ENCODE results near the gene EXOSC9.

The EXOSC9 gene

DNA sequence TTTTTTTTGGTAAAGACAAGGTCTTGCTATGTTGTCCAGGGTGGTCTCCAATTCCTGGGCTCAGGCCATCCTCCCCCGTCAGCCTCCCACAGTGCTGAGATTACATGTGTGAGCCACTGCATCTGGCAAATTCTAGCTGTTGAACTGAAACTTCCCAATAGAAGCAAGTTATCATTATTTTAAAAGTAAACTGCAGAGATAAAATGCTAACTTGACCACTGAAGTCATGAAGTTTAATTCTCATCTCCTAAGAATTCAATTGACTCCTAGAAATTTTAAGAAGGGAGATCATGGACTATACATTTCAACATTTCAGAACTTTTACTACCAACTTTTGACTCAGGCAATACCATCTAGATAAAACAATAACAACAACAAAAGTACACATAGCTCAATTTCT, 11.7 kb upstream of the EXOSC9 start:
- no peak for DNase-seq (ENCODE audit: low read depth)

DNA sequence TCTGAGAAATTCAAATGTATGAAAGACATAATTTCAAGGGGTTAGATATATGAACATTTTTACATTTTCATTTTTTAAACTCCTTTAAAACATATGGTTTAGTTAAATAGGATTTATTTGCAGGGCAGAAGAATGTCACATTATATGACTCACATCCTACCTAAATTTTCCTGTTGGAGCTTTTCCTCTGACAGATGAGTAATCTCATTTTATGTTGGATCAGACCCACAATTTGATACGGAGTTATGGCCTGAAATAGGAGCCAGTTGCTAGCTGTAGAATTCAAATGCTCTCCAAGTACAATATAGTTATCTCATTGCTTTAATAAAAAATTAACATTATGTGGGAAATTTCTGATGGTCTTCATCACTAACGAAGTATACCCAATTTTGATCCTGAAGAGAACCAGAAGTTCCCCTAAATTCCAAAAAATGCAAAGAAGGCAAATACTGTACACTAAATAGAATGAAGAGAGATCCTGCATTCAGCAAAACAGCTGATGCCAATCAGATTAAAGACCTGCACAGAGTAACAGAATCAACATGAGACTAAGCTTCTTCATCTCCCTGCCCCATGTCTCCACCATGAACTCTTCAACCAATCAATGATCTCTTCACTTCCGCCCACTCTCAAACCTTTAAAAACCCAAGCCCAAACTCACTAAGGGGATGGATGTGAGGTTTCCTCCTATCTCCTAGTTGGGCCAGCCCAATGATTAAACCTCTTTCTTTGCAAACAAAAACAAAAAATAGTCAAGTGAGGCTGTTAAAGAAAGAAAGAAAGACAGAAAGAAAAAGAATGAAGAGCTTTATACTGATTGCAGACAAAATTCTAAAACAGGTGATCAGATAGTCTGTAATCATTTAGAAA, 10.9 kb upstream of the EXOSC9 start:
- DNase-seq (ENCODE audit: low read depth), result no peak

DNA sequence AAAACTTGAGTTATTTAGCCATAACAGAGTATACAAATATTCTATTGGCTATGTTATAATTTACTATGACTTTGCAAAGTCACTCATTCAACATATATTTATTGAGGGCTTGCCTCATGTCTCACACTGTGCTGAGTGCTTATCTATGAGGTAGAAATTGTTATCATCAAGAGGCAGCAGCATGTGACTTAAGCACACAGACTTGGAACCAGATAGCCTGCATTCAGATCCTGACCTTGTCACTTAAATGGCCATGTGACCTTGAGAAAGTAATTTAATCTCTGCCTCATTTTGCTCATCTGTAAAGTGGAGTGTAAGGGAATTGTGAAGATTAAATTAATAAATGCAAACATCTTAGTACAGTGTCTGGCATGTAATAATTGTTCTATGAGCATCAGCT, 10.1 kb upstream of the EXOSC9 start:
- no peak for DNase-seq (ENCODE audit: low read depth)

DNA sequence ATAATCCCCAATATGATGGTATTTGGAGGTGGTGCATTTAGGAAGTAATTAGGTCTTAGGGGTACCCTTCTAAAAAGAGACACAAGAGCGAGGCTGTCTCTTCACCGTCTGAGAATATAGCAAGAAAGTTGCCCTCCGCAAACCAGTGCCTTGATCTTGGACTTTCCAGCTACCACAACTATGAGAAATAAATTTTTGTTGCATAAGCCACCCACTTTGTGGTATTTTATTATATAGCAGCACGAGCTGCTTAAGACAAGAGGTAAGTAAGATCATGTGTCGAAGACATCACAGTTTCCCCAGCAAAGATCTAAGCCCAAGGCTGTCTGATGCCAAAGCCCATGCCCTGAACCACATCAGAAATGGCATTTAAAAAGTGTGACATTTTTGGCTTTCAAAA, 9.6 kb upstream of the EXOSC9 start:
- no peak for DNase-seq (ENCODE audit: low read depth)

DNA sequence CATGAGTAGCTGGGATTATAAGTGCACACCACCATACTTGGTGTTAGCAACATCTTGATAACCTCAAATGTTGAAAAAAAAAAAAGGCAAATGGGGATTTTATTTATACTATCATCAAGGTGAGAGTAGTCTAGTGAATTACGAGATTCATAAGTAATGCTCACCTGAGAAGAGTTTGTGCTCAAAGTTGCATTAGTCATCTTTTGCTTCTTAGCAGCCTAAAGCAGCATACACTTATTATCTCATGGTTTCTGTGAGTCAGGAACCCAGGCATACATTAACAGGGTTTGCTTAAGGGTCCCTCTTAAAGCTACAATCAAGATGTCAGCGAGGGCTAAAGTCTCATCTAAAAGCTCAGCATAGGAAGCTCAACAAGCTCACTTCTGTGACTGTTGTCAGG, 8.2 kb upstream of the EXOSC9 start:
- no peak for DNase-seq (ENCODE audit: low read depth)

DNA sequence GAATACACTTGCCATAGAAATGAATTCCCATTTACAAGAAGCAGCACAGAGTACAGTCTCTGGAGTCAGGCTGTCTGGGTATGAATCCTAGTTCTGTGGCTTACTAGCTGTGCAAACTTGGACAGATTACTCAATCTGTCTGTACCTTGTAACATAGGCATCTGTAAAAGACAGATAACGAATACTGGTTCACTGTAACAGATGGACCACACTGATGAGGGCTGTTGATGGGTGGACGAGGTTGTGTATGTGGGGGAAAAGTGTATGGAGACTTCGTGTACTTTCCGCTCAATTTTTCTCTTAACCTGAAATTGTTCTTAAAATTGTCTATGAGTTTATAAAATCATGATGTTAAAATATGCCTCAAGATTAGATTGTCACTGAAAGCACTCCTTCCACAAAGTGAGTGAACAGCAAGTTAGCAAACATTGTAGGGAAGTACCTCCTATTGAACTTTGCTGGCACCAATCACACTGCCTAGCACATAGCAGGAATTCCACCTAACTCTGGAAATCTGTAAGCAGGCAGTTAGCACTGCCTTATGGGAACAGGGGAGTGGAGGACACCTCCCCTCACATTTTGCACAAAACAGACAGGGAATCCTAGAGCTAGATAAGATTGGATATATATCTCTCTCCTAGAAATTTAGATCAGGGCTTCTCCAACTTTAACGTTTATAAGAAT, 6.5 kb upstream of the EXOSC9 start:
- DNase-seq (ENCODE audit: low read depth), result no peak

DNA sequence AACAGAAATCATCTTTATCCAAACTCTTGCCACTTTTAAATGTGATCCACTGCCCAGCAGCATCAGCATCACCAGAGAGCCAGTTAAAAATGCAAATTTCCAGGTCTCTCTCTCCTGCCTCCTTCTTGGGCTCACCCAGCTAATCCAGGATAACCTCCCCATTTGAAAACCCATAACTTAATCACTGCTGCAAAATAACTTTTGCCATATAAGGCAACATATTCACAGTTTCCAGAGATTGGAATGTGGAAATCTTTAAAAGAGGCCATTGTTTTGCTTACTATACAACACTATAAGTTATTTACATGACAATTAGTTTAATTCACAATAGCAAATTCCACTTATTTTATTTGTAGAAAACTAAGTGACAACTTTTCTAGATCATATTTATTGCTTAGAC, 4.8 kb upstream of the EXOSC9 start:
- DNase-seq (ENCODE audit: low read depth), result no peak

DNA sequence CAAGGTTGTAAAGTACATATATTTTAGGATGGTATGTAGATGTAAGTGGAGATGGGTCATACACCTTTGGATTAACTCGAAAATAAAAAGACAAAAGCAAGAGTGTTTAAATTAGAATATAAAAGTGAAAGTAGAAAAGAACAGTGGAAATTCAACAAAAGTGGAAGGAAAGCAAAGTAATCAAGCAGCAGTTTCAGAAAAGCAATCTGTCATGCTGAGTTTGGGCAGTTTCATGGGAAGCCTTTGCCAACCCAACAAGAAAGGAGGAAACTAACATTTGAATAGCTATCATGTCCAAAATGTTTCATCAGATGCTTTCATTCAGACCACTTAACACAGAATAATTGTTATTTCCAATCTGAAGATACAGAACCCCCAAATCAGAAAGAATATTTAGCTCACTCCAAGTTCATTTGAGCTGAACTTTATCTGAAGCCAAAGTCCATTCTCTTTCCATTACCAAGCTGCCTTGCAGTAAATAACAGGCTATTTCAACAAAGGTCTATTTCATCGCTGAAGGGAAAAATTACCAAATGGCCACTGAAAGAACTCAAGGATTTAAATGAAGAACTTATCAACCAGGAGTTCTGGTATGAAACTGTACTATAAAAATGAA, 1.8 kb upstream of the EXOSC9 start:
- no peak for DNase-seq (ENCODE audit: low read depth)

DNA sequence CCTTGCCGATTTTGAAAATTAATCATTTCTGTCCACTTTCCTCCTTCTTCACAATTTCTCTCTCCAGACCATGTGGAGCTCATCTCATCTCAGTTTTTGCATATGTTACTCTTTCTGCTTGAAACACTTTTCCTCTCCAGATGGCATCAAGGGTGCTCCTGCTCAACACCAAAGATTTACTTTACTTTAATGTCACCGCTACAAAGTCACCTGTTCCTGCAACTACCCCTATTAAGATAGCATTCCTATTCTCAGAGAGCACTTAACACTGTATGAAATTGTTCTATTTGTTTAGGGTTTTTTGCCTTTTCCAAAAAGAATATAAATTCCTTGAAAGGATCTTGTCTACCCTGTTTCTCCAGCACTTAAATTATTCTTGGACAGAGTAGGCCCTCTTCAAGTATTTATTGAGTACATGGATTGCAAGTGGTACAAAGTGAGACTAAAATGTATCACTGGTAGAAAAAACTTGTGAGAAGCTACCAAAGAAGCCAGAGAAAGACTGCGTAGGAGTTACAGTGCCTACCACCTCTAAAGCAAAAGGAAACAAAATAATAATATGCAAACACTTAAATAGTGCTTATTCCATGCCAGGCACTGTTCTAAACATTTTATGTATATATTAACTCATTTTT, 1.1 kb upstream of the EXOSC9 start:
- DNase-seq (ENCODE audit: low read depth), result no peak

DNA sequence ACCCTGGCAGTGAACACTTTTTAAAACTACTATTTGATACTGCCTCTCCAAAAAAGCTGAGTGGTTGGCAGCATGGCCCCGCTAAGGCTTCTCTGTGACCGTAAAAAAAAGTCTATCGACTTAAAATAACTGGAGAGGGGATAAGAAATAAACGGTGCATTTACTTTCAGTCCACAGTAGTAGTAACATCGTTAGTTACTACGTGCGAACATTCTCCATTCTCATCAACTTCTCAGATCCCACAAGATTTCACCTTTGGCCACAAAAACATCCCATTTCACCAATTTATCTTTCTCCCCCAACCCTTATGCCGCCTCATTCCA, 524 bp upstream of the EXOSC9 start:
- DNase-seq (ENCODE audit: low read depth), result no peak

DNA sequence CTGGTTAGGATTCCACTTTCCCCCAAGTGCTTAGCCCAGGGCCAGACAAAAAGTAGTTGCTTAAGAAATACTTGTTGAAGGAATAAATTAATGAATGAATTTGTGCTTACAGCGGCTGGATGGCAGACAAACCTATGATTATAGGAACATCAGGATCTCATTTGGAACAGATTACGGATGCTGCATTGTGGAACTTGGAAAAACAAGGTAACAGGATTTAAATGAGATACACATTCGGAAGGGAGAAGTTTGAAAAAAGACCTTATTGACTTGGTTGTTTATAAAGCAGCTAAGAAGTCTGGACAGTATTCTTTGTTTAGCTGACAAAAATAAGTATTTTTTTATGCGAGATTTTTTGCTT, 572 bp downstream of the EXOSC9 start:
- DNase-seq (ENCODE audit: low read depth), result no peak

DNA sequence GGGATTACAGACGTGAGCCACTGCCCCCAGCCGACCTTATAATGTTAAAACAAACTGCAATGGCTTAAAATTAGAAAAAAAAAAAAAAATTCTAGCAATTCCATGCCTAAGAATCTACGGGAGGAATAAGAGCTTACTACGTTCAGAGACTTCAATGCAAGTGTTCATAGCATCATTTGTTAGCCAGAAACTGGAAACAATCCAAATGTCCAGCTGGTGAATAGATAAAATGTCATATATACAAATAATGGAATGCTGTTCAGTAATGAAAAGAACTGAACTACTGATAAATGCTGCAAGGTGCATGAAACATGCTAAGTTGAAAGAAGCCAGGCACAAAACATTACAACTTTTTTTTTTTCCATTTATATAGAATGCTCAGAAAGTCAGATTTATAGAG, 5.3 kb downstream of the EXOSC9 start:
- no peak for DNase-seq (ENCODE audit: low read depth)

DNA sequence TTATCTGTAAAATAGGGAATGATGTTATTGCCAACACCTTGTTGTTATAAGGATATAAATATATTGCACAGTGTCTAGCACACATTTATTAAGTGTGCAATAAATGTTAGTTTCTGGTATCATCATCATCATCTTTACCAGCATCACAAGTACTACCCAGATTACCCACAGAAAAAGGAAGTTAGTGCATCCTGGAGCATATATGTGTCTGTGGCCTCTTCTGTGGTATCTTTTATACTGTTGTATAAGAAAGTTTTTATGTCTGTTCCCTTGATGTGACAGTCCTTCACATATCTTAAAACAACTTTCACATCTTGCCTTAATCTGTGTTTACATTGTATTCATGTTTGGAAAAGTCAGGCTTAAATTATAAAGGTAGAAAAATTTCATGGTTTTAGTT, 10.0 kb downstream of the EXOSC9 start:
- DNase-seq (ENCODE audit: low read depth), result no peak

DNA sequence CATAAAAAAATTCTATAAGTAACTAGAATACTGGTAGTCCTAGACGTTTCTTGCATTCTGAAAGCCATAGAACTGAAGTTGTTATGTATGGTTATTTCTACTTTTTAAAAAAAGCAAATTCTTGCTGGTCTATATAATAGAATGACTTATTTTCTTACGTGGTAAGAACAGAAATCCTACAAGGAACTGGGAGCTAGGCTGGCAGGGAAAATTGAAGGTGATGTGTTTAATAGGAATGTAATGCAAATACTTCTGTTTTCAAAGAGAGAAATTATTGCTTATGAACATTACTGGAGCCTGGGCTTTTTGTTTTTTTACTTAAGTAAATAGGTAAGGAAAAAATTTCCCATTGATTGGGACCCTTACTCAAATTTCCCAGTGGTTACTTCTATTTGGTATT, 13.6 kb downstream of the EXOSC9 start:
- no peak for DNase-seq (ENCODE audit: low read depth)

DNA sequence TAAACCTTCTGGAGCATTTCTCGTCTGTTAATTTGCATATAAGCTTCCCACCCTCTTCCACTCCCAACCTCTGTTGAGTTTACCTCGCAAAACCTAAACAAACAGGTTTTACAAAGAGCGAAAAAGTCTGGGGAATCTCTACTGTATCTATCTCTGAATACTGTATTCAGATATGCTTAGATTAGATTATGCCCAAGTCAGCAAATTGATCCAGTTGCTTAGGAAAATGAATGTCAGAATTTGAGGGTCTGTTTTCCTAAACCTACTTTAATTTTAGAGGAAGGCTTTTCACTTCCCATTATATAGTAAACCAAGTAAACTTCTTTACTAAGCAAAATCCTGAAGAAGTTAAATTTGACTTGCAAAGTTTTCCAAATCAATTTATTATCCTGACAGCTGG, 15.9 kb downstream of the EXOSC9 start:
- DNase-seq (ENCODE audit: low read depth), result no peak

DNA sequence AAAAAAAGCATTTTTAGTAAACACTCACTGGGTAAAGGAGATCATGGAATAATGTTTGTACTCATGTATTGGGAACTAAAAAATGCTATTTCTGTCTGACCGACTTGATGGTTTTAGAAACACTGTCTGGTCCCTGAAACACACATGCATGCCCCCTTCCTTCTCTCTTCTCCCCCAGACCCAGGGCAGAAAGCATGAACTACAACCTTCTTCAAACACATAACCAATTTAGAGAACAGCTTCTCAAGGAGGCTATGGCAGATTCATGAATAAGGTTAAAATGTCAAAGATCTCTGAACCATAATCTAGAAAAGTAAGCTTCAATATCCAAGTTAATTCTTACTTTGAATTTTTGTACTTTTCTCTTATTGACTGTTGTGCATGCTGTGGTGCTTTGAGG, 16.6 kb downstream of the EXOSC9 start:
- DNase-seq (ENCODE audit: low read depth), result no peak

DNA sequence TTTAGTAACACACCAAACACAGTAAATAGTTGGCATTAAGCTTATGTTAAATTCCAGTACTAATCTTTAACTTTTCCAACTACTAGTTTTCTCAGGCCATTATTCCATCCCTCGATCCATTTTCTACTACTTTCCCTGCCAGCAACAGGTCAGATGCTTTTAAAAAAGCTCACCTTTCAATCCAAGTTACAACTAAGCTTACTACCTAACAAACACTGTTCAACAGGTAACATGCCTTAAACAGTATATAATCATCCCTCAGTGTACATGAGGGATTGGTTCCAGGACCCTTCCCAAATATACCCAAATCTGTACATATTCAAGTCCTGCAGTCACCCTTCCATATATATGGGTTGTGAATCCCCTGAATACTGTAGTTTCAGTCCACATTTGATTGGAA, 17.1 kb downstream of the EXOSC9 start:
- no peak for DNase-seq (ENCODE audit: low read depth)

DNA sequence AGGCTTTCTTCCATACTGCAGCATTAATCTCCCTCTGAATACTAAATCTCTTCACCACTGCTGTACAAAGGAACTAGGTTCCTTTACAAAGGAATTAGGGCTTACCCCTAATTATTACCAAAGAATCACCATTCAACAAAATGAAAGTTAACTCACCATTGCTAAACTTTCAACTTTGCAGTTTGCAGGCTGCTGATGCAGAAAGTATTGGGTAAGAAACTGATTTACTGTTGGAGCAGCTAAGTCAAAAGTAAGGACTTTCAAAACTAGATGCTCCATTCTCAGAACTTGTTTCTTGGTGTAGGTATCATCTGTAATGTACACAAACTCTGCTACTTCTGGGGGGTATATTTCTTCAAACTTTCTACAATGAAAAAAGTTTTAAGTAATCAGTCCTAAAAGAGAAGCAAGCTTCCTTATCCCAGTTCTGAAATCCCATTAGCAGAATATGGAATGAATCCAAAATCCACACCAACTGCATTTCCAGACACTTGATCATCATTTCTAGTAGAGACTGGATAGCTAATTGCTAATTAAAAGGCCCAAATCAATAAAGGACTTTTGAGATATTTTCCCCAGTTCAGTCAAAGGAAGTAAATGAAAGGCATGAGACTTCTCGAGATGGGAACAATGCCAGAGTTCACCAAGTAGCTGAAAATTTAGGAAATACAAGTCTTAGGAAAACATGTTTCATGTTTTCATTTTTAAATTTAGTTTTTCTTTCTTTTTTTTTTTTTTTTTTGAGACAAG, 18.3 kb downstream of the EXOSC9 start:
- DNase-seq (ENCODE audit: low read depth), result no peak

DNA sequence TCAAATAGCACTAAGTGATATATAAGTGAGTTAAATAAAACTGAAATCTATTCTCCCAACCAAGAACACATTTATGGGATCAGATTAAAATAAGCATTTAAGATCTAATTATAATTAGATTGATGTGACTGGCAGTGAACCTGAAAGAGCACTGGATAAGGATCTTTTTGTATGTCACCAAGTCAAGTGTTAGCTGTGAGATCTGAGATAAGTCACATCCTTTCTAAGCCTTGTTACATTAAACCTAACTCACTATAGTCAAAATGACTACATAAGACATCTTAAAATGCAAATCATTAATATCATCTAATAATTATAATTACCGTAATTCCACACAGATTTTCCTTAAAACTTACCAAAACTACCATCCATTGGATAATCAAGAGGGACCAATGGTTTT, 20.9 kb downstream of the EXOSC9 start:
- DNase-seq (ENCODE audit: low read depth), result no peak

DNA sequence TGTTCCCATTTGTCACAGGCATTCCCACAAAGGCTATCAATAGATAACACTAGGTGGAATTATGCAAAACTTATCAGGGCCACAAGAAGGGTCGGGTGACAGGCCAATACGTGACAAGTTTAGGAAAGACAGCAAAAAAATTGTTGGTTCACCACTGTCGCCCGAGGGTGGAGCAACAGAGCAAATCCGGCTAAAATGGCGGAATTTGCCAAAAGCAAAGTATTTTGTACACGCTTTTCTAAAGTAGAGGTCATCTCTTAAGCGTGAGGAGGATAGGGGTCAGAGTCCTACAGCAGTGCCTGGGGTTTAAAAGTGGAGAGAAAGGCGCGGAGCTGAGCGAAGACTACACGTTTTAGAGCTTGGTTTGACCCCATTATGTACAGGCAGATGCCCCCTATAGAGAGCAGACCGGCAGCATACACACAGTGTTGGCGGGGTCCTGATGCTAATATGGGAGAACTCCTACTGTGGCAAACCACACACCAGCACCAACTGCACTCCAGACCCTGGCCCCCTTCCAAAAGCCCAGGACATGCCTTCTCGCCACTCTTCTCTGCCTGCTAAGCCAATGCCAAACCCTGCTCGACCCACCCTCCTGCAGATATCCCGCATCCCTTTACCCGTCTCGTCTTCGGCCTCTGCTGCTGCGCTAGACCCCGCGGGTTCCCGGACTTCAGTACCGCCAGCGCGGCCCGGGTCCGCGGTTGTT, 21.8 kb downstream of the EXOSC9 start:
- DNase-seq (ENCODE audit: low read depth), result peak; percentile 7

DNA sequence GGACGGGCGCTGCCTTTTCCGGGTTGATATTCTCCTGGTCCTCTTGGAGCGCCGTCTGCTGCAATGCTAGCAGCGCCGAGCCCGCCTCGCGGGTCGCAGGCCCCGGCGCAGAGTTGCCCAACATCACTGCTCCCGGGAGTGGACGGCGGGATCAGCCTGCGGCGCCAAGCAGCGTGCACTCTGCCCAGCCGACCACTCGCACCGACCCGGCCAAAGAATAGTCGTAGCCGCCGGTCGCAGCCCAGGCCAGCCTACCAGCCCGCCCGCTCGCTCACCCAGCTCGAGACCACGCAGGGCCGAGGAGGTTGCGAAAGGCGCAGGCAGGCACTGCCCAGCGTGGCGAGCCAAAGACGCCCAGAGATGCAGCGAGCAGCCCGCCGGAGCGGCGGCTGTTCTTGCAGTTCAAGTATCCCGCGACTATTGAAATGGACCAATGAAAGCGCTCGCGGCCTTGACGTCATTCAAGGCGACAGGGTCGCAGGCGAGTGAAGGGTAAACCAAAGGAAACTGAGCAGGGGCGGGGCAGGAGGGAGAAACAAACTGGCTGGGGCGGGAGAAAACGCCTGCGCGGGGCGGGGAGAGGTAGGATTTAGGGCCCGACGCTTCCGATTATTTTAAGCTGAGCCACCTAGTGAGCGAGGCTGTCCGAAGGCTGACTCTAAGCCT, 22.5 kb downstream of the EXOSC9 start, which contains the start of gene CCNA2:
Gene CCNA2, minus strand, starts transcription at position 379 of the 666 bp plus-strand sequence. Its CDS starts 255 bp downstream, at position 124.
- DNase-seq (ENCODE audit: low read depth), result peak; percentile 91
